GM23338 (cell line): ENCODE data around the gene SLCO4A1.

Experiments used
- CREB1 ChIP-seq: fragments of 250-450 bp; sonication (Bioruptor Pico); IDR thresholded peaks from 2 replicates; pipeline ENCODE4 v1.5.0; 2020; ENCODE audit warnings: low read depth, mild to moderate bottlenecking, moderate library complexity
- CTCF ChIP-seq, 2 experiments: fragments of 200-600 bp in 1 of 2; sonication (generic) in 1 of 2; conservative IDR thresholded peaks; 2 replicates each; pipeline versions ENCODE4 v1.5.1 to v1.6.1; 2016 to 2017; ENCODE audit warnings: antibody characterized with exemption in 2 of 2, low read depth in 2 of 2, mild to moderate bottlenecking in 2 of 2, moderate library complexity in 1 of 2
- EZH2 ChIP-seq: fragments of 200-600 bp; sonication (generic); IDR thresholded peaks from one replicate; pipeline ENCODE4 v1.8.0; 2017; ENCODE audit warnings: antibody characterized with exemption, mild to moderate bottlenecking, low read depth; ENCODE audit not compliant: unreplicated experiment
- EZH2phosphoT487 ChIP-seq: fragments of 200-600 bp; sonication (generic); IDR thresholded peaks from one replicate; pipeline ENCODE4 v1.8.1; 2018; ENCODE audit warnings: antibody characterized with exemption; ENCODE audit not compliant: unreplicated experiment
- POLR2AphosphoS5 ChIP-seq: IDR thresholded peaks from 2 replicates; pipeline ENCODE4 v1.6.1; 2016; ENCODE audit warnings: antibody characterized with exemption, low read depth
- REST ChIP-seq: IDR thresholded peaks from one replicate; pipeline ENCODE4 v1.6.1; 2018; ENCODE audit warnings: antibody characterized with exemption; ENCODE audit not compliant: unreplicated experiment
- STAT1 ChIP-seq: IDR thresholded peaks from one replicate; pipeline ENCODE4 v1.6.1; 2016; ENCODE audit warnings: antibody characterized with exemption; ENCODE audit not compliant: unreplicated experiment
- ZNF462 ChIP-seq: fragments of 250-450 bp; sonication (Bioruptor Pico); IDR thresholded peaks from 2 replicates; pipeline ENCODE4 v1.5.0; 2020; ENCODE audit warnings: mild to moderate bottlenecking, moderate library complexity

- TF ChIP-seq EZH2phosphoT487 (no peak), CTCF (conservative IDR thresholded peaks at IDR 0.05; ENCODE audit: low read depth in 2 of 2) (no peak), EZH2 (no peak), POLR2AphosphoS5 (no peak), CREB1 (CRISPR knock-in tag) (no peak), REST (no peak), ZNF462 (CRISPR knock-in tag) (no peak), STAT1 (no peak)
Observed at GRCh38 chr20:62609811-62610757, 32.2 kb upstream of the SLCO4A1 start.
